ENCODE results near the gene MCF2L.

GRCh38 chr13:113064534-113065405 is 95.8 kb downstream of the MCF2L start:
- no peak for TF ChIP-seq CTCF (conservative IDR thresholded peaks at IDR 0.05; ENCODE audit: low read depth in 2 of 2)
- TF ChIP-seq POLR2AphosphoS5 (IDR thresholded peaks at IDR 0.05; ENCODE audit: low read depth) = no peak
- no peak for TF ChIP-seq JUNB (IDR thresholded peaks at IDR 0.05; ENCODE audit: unreplicated experiment)
